Right atrium auricular region (tissue), 2 donors: ENCODE results near the gene S1PR4. TPM values are rescaled to one million over a fixed set of nuclear protein-coding genes. Genes with fewer than 3 reads are reported as not detected.

Source experiments
- DNase-seq: peaks from one replicate; pipeline ENCODE4 v3.0.0-alpha.2; 2019; ENCODE audit warnings: low spot score
- H3K27ac ChIP-seq, 2 donors: fragments of 200-600 bp; sonication (generic); 1 replicate in 1 of 2; 2 replicates in 1 of 2; pipeline ENCODE4 v1.5.1; 2016 to 2019
- H3K27me3 ChIP-seq, 2 donors: fragments of 200-600 bp; sonication (generic); one replicate each; pipeline versions ENCODE4 v1.5.1 to v1.6.0; 2017 to 2019
- H3K36me3 ChIP-seq: fragments of 200-600 bp; sonication (generic); one replicate; pipeline ENCODE4 v1.5.1; 2016
- H3K4me1 ChIP-seq, 2 donors: fragments of 200-600 bp; sonication (generic); one replicate each; pipeline versions ENCODE4 v1.5.1 to v1.6.0; 2017 to 2019
- H3K4me3 ChIP-seq, 2 donors: fragments of 200-600 bp; sonication (generic); 1 replicate in 1 of 2; 2 replicates in 1 of 2; pipeline ENCODE4 v1.5.1; 2017 to 2019; ENCODE audit warnings: mild to moderate bottlenecking in 1 of 2, moderate library complexity in 1 of 2
- H3K9me3 ChIP-seq, 2 donors: fragments of 200-600 bp; sonication (generic); one replicate each; pipeline ENCODE4 v1.5.1; 2019
- total RNA-seq, 2 donors: library from RNA; depleted of rRNA; stranded (reverse); fragments of >200 nt; gene quantifications; one replicate each; pipeline ENCODE4 v1.1.0, GENCODE V29; 2016
- TF ChIP-seq, protein P1 (sequence below), 2 donors: fragments of 200-600 bp; sonication (generic); IDR thresholded peaks; one replicate each; pipeline ENCODE4 v1.5.1; 2019; ENCODE audit warnings: antibody characterized with exemption in 2 of 2

Gene S1PR4
- total RNA-seq, 2 donors from 2014 or later = 0.48 to 0.94 TPM

DNA sequence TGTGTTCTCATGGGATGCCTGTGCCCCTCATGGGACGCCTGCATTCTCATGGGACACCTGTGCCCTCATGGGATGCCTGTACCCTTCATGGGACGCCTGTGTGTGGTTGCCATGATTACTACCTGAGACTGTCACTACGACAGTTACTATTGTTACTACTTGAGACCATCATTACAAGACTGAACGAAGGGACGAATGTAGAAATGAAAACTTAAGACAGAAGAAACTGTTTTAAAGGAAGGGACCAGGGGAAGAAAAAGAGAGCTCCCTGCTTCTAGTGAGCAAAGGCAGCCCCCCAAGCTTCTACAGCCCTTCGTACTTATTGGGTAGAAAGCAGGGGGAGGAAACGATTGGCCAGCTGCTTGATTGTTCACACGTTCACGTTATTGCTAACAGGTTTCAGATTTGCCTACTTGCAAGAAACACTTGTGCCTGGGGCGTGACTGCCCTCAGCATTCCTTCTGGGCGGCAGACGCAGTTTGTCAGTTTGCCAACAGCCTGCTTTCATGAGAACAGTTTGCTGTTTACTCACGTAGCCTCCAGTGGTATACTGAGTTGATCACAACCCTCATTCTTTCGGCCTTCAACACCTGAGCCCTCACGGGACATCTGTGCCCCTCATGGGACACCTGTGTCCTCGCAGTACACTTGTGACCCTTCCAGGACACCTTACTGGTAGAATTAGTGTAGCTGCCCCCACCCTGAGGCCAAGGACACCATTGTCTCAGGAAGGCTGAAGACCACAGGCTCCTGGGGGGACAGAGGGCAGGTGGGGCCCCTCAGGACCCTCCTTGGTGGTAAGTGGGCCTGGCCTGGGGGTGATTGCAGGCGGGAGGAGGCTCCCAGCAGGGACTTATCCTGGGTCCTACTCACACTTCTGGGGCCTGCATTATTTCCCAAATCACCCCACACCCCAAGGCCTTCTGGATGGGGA is 2.5 kb upstream of the S1PR4 start:
- H3K4me1 ChIP-seq = no peaks in the 10 kb centered on the region
- no peaks in the 10 kb centered on the region for H3K36me3 ChIP-seq
- no peak overlapping the region for H3K4me3 ChIP-seq
- no peaks in the 10 kb centered on the region for H3K27me3 ChIP-seq
- DNase-seq = no peak
- H3K9me3 ChIP-seq = no peaks in the 10 kb centered on the region
- peak overlapping the region in 1 of 2 donors; percentile 41 for H3K27ac ChIP-seq
- TF ChIP-seq, protein P1, sequence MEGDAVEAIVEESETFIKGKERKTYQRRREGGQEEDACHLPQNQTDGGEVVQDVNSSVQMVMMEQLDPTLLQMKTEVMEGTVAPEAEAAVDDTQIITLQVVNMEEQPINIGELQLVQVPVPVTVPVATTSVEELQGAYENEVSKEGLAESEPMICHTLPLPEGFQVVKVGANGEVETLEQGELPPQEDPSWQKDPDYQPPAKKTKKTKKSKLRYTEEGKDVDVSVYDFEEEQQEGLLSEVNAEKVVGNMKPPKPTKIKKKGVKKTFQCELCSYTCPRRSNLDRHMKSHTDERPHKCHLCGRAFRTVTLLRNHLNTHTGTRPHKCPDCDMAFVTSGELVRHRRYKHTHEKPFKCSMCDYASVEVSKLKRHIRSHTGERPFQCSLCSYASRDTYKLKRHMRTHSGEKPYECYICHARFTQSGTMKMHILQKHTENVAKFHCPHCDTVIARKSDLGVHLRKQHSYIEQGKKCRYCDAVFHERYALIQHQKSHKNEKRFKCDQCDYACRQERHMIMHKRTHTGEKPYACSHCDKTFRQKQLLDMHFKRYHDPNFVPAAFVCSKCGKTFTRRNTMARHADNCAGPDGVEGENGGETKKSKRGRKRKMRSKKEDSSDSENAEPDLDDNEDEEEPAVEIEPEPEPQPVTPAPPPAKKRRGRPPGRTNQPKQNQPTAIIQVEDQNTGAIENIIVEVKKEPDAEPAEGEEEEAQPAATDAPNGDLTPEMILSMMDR (IDR thresholded peaks at IDR 0.05) = no peak

DNA sequence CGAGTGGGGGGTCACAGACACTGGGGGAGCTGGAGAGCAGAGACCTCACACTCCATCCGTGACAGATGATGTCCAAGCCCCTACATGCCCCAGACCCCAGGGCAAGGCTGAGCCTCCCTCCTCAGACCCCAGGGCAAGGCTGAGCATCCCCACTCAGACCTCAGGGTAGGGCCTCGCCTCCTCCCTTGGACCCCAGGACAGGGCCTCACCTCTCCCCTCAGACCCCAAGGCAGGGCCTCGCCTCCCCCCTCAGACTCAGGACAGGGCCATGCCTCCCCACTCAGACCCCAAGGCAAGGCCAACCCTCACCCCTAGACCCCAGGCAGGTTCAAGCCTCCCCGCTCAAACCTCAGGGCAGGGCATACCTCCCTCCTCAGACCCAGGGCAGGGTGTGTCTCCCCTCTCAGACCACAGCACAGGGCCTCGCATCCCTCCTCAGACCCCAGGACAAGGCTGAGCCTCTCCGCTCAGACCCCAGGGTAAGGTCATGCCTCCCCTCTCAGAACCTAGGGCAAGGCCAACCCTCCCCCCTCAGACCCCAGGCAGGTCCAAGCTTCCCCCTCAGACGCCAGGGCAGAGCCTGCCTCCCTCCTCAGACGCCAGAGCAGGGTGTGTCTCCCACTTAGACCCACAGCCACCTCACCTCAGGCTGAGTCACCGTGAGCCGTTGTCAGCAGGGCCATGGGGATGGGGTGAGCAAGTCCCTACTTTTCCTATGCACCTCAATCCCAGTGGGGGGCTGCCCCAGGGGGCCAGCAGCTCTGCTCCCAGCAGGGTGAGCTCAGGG is 1.7 kb upstream of the S1PR4 start:
- Histone ChIP-seq H3K9me3 (no peaks in the 10 kb centered on the region), H3K4me1 (no peaks in the 10 kb centered on the region), H3K27me3 (no peaks in the 10 kb centered on the region), H3K36me3 (no peaks in the 10 kb centered on the region), H3K27ac (peak overlapping the region in 1 of 2 donors; percentile 41), H3K4me3 (no peak overlapping the region)
- no peak for DNase-seq
- TF ChIP-seq, protein P1 (IDR thresholded peaks at IDR 0.05) = no peak

DNA sequence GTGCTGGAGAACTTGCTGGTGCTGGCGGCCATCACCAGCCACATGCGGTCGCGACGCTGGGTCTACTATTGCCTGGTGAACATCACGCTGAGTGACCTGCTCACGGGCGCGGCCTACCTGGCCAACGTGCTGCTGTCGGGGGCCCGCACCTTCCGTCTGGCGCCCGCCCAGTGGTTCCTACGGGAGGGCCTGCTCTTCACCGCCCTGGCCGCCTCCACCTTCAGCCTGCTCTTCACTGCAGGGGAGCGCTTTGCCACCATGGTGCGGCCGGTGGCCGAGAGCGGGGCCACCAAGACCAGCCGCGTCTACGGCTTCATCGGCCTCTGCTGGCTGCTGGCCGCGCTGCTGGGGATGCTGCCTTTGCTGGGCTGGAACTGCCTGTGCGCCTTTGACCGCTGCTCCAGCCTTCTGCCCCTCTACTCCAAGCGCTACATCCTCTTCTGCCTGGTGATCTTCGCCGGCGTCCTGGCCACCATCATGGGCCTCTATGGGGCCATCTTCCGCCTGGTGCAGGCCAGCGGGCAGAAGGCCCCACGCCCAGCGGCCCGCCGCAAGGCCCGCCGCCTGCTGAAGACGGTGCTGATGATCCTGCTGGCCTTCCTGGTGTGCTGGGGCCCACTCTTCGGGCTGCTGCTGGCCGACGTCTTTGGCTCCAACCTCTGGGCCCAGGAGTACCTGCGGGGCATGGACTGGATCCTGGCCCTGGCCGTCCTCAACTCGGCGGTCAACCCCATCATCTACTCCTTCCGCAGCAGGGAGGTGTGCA is 587 bp downstream of the S1PR4 start:
- Histone ChIP-seq H3K27ac (no peak overlapping the region), H3K27me3 (no peaks in the 10 kb centered on the region), H3K9me3 (no peaks in the 10 kb centered on the region), H3K4me3 (peak overlapping the region in 1 of 2 donors; percentile 24), H3K4me1 (no peaks in the 10 kb centered on the region), H3K36me3 (no peaks in the 10 kb centered on the region)
- DNase-seq = no peak
- TF ChIP-seq, protein P1 (IDR thresholded peaks at IDR 0.05) = no peak

DNA sequence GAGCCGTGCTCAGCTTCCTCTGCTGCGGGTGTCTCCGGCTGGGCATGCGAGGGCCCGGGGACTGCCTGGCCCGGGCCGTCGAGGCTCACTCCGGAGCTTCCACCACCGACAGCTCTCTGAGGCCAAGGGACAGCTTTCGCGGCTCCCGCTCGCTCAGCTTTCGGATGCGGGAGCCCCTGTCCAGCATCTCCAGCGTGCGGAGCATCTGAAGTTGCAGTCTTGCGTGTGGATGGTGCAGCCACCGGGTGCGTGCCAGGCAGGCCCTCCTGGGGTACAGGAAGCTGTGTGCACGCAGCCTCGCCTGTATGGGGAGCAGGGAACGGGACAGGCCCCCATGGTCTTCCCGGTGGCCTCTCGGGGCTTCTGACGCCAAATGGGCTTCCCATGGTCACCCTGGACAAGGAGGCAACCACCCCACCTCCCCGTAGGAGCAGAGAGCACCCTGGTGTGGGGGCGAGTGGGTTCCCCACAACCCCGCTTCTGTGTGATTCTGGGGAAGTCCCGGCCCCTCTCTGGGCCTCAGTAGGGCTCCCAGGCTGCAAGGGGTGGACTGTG is 1.2 kb downstream of the S1PR4 start:
- no peaks in the 10 kb centered on the region for H3K36me3 ChIP-seq
- TF ChIP-seq, protein P1 (IDR thresholded peaks at IDR 0.05) = no peak
- no peak for DNase-seq
- no peaks in the 10 kb centered on the region for H3K9me3 ChIP-seq
- H3K27ac ChIP-seq = no peak overlapping the region
- peaks cover 0 to 3% of the 10 kb centered on the region in 2 donors for H3K4me1 ChIP-seq
- no peaks in the 10 kb centered on the region for H3K27me3 ChIP-seq
- H3K4me3 ChIP-seq = peak overlapping the region in 1 of 2 donors; percentile 24
